ENCODE results near the gene UVSSA. TPM values are rescaled to one million over a fixed set of nuclear protein-coding genes. Genes with fewer than 3 reads are reported as not detected.
"Not testable (repeated sequence)": the region's sequence is repeated elsewhere in the genome, so short reads cannot be mapped to it uniquely, and the experiment has no call there.

The UVSSA gene
- total RNA-seq, 1 donor from 2014 or later: 22.8 TPM

- no peaks in the 10 kb centered on the region for H3K4me1 Mint-ChIP-seq
- no peak overlapping the region for H3K27ac Mint-ChIP-seq (ENCODE audit: unreplicated experiment)
- DNase-seq (ENCODE audit: low read depth, low spot score): no peak
- H3K4me3 Mint-ChIP-seq: no peak overlapping the region
- no peak for TF ChIP-seq CTCF (conservative IDR thresholded peaks at IDR 0.05)
- peaks cover 28% of the 10 kb centered on the region for H3K36me3 Mint-ChIP-seq (ENCODE audit: low read depth)
- peaks cover 3% of the 10 kb centered on the region for H3K9me3 Mint-ChIP-seq
- H3K27me3 Mint-ChIP-seq (ENCODE audit: low read depth): no peaks in the 10 kb centered on the region
Observed at GRCh38 chr4:1321486-1321885, 25.5 kb upstream of the UVSSA start.

- DNase-seq (ENCODE audit: low read depth, low spot score): no peak
- no peak overlapping the region for H3K4me3 Mint-ChIP-seq
- no peak for TF ChIP-seq CTCF (conservative IDR thresholded peaks at IDR 0.05)
- H3K27ac Mint-ChIP-seq (ENCODE audit: unreplicated experiment): no peak overlapping the region
- H3K27me3 Mint-ChIP-seq (ENCODE audit: low read depth): no peaks in the 10 kb centered on the region
- peaks cover 28% of the 10 kb centered on the region for H3K36me3 Mint-ChIP-seq (ENCODE audit: low read depth)
- no peaks in the 10 kb centered on the region for H3K4me1 Mint-ChIP-seq
- H3K9me3 Mint-ChIP-seq: peaks cover 3% of the 10 kb centered on the region
Observed at GRCh38 chr4:1321946-1322650, 24.9 kb upstream of the UVSSA start.

- peaks cover 3% of the 10 kb centered on the region for H3K9me3 Mint-ChIP-seq
- no peaks in the 10 kb centered on the region for H3K27me3 Mint-ChIP-seq (ENCODE audit: low read depth)
- no peak overlapping the region for H3K4me3 Mint-ChIP-seq
- H3K27ac Mint-ChIP-seq (ENCODE audit: unreplicated experiment): no peak overlapping the region
- TF ChIP-seq CTCF (conservative IDR thresholded peaks at IDR 0.05): no peak
- peaks cover 23% of the 10 kb centered on the region for H3K36me3 Mint-ChIP-seq (ENCODE audit: low read depth)
- DNase-seq (ENCODE audit: low read depth, low spot score): no peak
- H3K4me1 Mint-ChIP-seq: no peaks in the 10 kb centered on the region
Observed at GRCh38 chr4:1323280-1323634, 23.8 kb upstream of the UVSSA start.

GRCh38 chr4:1323635-1324442, 23.2 kb upstream of the UVSSA start:
- H3K9me3 Mint-ChIP-seq: peaks cover 3% of the 10 kb centered on the region
- no peaks in the 10 kb centered on the region for H3K4me1 Mint-ChIP-seq
- no peak overlapping the region for H3K4me3 Mint-ChIP-seq
- peaks cover 19% of the 10 kb centered on the region for H3K36me3 Mint-ChIP-seq (ENCODE audit: low read depth)
- H3K27ac Mint-ChIP-seq (ENCODE audit: unreplicated experiment): no peak overlapping the region
- TF ChIP-seq CTCF (conservative IDR thresholded peaks at IDR 0.05): no peak
- DNase-seq (ENCODE audit: low read depth, low spot score): no peak
- H3K27me3 Mint-ChIP-seq (ENCODE audit: low read depth): no peaks in the 10 kb centered on the region

- not testable (repeated sequence) for H3K9me3 Mint-ChIP-seq; H3K4me1 Mint-ChIP-seq; H3K27ac Mint-ChIP-seq (ENCODE audit: unreplicated experiment); DNase-seq (ENCODE audit: low read depth, low spot score); H3K4me3 Mint-ChIP-seq; H3K27me3 Mint-ChIP-seq (ENCODE audit: low read depth)
- H3K36me3 Mint-ChIP-seq (ENCODE audit: low read depth): peaks cover 14% of the 10 kb centered on the region
Observed at GRCh38 chr4:1324443-1325175, 22.4 kb upstream of the UVSSA start.

GRCh38 chr4:1325176-1325480, 21.9 kb upstream of the UVSSA start:
- no peak for DNase-seq (ENCODE audit: low read depth, low spot score)
- Mint-ChIP-seq H3K36me3 (ENCODE audit: low read depth) (peaks cover 9% of the 10 kb centered on the region), H3K4me3 (no peak overlapping the region), H3K4me1 (no peaks in the 10 kb centered on the region), H3K9me3 (no peaks in the 10 kb centered on the region), H3K27me3 (ENCODE audit: low read depth) (no peaks in the 10 kb centered on the region), H3K27ac (ENCODE audit: unreplicated experiment) (no peak overlapping the region)
- no peak for TF ChIP-seq CTCF (conservative IDR thresholded peaks at IDR 0.05)

Data from neural crest cell (in vitro differentiated cells).